Uterus (tissue), 2 donors: ENCODE results near the gene RTKN.

ENCODE experiments used
- POLR2A ChIP-seq, 2 donors: fragments of 450-650 bp; IDR thresholded peaks; one replicate each; pipeline ENCODE4 v1.6.1; 2016; ENCODE audit warnings: antibody characterized with exemption in 2 of 2, mild to moderate bottlenecking in 1 of 2, moderate library complexity in 1 of 2
- TF ChIP-seq, protein P1 (sequence below), 4 experiments: fragments of 200-600 bp in 2 of 4; fragments of 450-650 bp in 2 of 4; sonication (generic) in 2 of 4; IDR thresholded peaks; one replicate each; pipeline ENCODE4 v1.5.1; 2016 to 2019; ENCODE audit warnings: antibody characterized with exemption in 4 of 4, mild to moderate bottlenecking in 2 of 4, moderate library complexity in 1 of 4

DNA sequence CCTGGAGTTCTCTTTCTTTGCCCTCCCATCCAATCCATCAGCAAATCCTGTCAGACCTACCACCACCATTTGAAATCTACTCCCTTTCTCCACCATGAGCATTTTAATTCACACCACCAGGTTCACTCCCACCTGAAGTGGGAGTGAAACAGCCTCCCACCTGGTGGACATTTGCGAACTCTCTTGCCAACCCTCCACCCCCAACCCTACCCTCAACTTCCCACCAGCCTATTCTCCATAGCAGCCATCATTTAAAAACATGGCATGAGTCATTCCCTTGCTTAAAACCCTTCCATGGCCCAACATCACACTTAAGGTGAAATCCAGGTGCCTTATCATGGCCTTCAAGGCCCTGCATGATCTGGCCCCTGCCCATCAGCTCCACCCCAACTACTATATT, 3.5 kb downstream of the RTKN start:
- TF ChIP-seq, protein P1, sequence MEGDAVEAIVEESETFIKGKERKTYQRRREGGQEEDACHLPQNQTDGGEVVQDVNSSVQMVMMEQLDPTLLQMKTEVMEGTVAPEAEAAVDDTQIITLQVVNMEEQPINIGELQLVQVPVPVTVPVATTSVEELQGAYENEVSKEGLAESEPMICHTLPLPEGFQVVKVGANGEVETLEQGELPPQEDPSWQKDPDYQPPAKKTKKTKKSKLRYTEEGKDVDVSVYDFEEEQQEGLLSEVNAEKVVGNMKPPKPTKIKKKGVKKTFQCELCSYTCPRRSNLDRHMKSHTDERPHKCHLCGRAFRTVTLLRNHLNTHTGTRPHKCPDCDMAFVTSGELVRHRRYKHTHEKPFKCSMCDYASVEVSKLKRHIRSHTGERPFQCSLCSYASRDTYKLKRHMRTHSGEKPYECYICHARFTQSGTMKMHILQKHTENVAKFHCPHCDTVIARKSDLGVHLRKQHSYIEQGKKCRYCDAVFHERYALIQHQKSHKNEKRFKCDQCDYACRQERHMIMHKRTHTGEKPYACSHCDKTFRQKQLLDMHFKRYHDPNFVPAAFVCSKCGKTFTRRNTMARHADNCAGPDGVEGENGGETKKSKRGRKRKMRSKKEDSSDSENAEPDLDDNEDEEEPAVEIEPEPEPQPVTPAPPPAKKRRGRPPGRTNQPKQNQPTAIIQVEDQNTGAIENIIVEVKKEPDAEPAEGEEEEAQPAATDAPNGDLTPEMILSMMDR (IDR thresholded peaks at IDR 0.05), result no peak
- TF ChIP-seq POLR2A (IDR thresholded peaks at IDR 0.05), result no peak
